DND-41 (cell line): ENCODE measurements around the gene KATNAL2.

Experiments
- EZH2 ChIP-seq: IDR thresholded peaks from 3 replicates; pipeline ENCODE4 v1.6.1; 2012; ENCODE audit warnings: borderline replicate concordance, low read depth, mild to moderate bottlenecking, moderate library complexity, low read length, inconsistent platforms; ENCODE audit not compliant: severe bottlenecking
- TF ChIP-seq, protein P1 (sequence below): IDR thresholded peaks from 2 replicates; pipeline ENCODE4 v1.5.1; 2012; ENCODE audit warnings: borderline replicate concordance, low read length, moderate library complexity, mild to moderate bottlenecking; ENCODE audit not compliant: poor library complexity, severe bottlenecking; ENCODE audit errors: extremely low read depth

DNA sequence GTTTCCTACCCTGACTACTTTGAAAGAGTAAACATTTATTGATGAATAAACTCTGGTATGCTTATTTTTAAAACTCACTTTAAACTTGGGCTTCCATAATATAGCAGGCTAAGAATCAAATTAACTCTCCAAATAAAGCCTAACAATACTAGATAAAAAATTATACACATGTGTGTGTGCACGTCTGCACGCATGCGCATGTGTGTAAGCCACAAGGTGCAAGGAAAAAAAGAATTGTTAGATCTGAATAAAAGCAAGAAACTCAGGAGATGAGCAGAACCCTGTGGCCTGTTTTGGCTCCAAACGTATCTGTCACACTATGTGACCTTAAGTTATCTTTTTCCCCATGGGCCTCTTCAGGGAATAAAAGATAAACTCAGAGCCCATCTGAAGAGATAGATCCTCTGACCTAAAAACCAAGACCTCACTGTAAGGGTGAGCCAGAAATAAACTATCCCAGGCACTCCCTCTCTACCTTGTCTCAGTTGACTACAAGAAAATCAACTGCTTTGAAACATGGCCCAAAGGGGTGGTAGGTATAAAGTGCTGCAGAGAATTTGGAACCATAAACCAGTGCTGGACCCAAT, 226.6 kb downstream of the KATNAL2 start:
- TF ChIP-seq, protein P1, sequence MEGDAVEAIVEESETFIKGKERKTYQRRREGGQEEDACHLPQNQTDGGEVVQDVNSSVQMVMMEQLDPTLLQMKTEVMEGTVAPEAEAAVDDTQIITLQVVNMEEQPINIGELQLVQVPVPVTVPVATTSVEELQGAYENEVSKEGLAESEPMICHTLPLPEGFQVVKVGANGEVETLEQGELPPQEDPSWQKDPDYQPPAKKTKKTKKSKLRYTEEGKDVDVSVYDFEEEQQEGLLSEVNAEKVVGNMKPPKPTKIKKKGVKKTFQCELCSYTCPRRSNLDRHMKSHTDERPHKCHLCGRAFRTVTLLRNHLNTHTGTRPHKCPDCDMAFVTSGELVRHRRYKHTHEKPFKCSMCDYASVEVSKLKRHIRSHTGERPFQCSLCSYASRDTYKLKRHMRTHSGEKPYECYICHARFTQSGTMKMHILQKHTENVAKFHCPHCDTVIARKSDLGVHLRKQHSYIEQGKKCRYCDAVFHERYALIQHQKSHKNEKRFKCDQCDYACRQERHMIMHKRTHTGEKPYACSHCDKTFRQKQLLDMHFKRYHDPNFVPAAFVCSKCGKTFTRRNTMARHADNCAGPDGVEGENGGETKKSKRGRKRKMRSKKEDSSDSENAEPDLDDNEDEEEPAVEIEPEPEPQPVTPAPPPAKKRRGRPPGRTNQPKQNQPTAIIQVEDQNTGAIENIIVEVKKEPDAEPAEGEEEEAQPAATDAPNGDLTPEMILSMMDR, result no peak
- no peak for TF ChIP-seq EZH2
